Tracheal epithelial cell (primary cell): ENCODE data around the gene PSORS1C1. TPM values are rescaled to one million over a fixed set of nuclear protein-coding genes. Genes with fewer than 3 reads are reported as not detected.

Experiments used
- total RNA-seq: library from RNA; depleted of rRNA; stranded (reverse); fragments of >200 nt; gene quantifications from 2 replicates; pipeline ENCODE4 v1.2.1, GENCODE V29; 2014

PSORS1C1 gene
- 0.43 and 1.7 TPM in 2 replicates for total RNA-seq

GRCh38 chr6:31114541-31114878 lies at the start of gene PSORS1C1:
Gene PSORS1C1 (plus strand): TSS chr6:31114800. CDS start chr6:31129633, 14,833 bp downstream.

GRCh38 chr6:31112478-31112877 lies 2.1 kb upstream of the PSORS1C1 start, which contains the start of gene C6orf15:
Gene C6orf15 (minus strand): TSS chr6:31112575. CDS start chr6:31112555, 20 bp downstream.

GRCh38 chr6:31120151-31120915 lies 5.7 kb downstream of the PSORS1C1 start, which contains the start of gene CDSN:
Gene CDSN (minus strand): TSS chr6:31120446. CDS start chr6:31120419, 27 bp downstream.

GRCh38 chr6:31138982-31139381 lies 24.4 kb downstream of the PSORS1C1 start, which contains the start of gene PSORS1C2:
Gene PSORS1C2 (minus strand): TSS chr6:31139066. CDS start chr6:31139026, 40 bp downstream.

GRCh38 chr6:31157513-31158139 lies 43.0 kb downstream of the PSORS1C1 start, which contains the start of gene CCHCR1:
Gene CCHCR1 (minus strand): TSS chr6:31157802. CDS start chr6:31157600, 202 bp downstream.

GRCh38 chr6:31158140-31158862 lies 43.7 kb downstream of the PSORS1C1 start, which contains the start of gene TCF19:
Gene TCF19 (plus strand): TSS chr6:31158589. CDS start chr6:31159470, 881 bp downstream.

GRCh38 chr6:31170600-31170881 lies 55.9 kb downstream of the PSORS1C1 start, which contains the start of gene POU5F1:
Gene POU5F1 (minus strand): TSS chr6:31170682. CDS start chr6:31170620, 62 bp downstream.

Other genes starting within 250 kb of the PSORS1C1 start
- gene DDR1, start 230.3 kb upstream of the PSORS1C1 start, total RNA-seq, result 195 and 363 TPM in 2 replicates
- gene GTF2H4, start 206.6 kb upstream of the PSORS1C1 start, total RNA-seq, result 12.3 and 13.4 TPM in 2 replicates
- 21.7 and 46.3 TPM in 2 replicates for gene VARS2, start 200.6 kb upstream of the PSORS1C1 start, total RNA-seq
- gene SFTA2, start 182.6 kb upstream of the PSORS1C1 start, total RNA-seq, result 2.7 TPM in 1 of 2 replicates, not detected in the other
- gene MUCL3, start 173.8 kb upstream of the PSORS1C1 start, total RNA-seq, result under 0.01 TPM in 1 of 2 replicates, not detected in the other
- gene MUC21, start 131.1 kb upstream of the PSORS1C1 start, total RNA-seq, result under 0.01 and 0.21 TPM in 2 replicates
- gene MUC22, start 104.3 kb upstream of the PSORS1C1 start, total RNA-seq, result not detected in 2 replicates
- gene C6orf15, start 2.2 kb upstream of the PSORS1C1 start, total RNA-seq, result 1.2 TPM in 1 of 2 replicates, not detected in the other
- 0.24 TPM in 1 of 2 replicates, not detected in the other for gene CDSN, start 5.6 kb downstream of the PSORS1C1 start, total RNA-seq
- gene PSORS1C2, start 24.3 kb downstream of the PSORS1C1 start, total RNA-seq, result not detected in 2 replicates
- gene CCHCR1, start 43.0 kb downstream of the PSORS1C1 start, total RNA-seq, result 11.5 and 18.3 TPM in 2 replicates
- gene TCF19, start 43.8 kb downstream of the PSORS1C1 start, total RNA-seq, result 3.0 and 6.0 TPM in 2 replicates
- gene POU5F1, start 55.9 kb downstream of the PSORS1C1 start, total RNA-seq, result 0.21 and 1.2 TPM in 2 replicates
- gene HLA-C, start 157.3 kb downstream of the PSORS1C1 start, total RNA-seq, result 191 and 310 TPM in 2 replicates
- gene HLA-B, start 242.4 kb downstream of the PSORS1C1 start, total RNA-seq, result 37.1 and 164 TPM in 2 replicates